Measurements from ENCODE around the gene LORICRIN.

LORICRIN gene

GRCh38 chr1:153261281-153262069 is 2.0 kb downstream of the LORICRIN start:
- H3K27ac ChIP-seq = no peak overlapping the region
- H3K27me3 ChIP-seq (replicated peaks) = peaks cover 34% of the 10 kb centered on the region
- H3K36me3 ChIP-seq (replicated peaks) = no peaks in the 10 kb centered on the region
- H3K4me3 ChIP-seq (ENCODE audit: low read depth, low read length) = peak overlapping the region; percentile 26
- peak; percentile 2 for DNase-seq
- in situ Hi-C loops (cut with HindIII; ENCODE audit: low pct_ligation_motif_present, low sequenced_read_pairs) = no loop called here
- TF ChIP-seq, protein P1, sequence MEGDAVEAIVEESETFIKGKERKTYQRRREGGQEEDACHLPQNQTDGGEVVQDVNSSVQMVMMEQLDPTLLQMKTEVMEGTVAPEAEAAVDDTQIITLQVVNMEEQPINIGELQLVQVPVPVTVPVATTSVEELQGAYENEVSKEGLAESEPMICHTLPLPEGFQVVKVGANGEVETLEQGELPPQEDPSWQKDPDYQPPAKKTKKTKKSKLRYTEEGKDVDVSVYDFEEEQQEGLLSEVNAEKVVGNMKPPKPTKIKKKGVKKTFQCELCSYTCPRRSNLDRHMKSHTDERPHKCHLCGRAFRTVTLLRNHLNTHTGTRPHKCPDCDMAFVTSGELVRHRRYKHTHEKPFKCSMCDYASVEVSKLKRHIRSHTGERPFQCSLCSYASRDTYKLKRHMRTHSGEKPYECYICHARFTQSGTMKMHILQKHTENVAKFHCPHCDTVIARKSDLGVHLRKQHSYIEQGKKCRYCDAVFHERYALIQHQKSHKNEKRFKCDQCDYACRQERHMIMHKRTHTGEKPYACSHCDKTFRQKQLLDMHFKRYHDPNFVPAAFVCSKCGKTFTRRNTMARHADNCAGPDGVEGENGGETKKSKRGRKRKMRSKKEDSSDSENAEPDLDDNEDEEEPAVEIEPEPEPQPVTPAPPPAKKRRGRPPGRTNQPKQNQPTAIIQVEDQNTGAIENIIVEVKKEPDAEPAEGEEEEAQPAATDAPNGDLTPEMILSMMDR (IDR thresholded peaks at IDR 0.05; ENCODE audit: low read depth, low read length, missing control alignments) = no peak

DNA sequence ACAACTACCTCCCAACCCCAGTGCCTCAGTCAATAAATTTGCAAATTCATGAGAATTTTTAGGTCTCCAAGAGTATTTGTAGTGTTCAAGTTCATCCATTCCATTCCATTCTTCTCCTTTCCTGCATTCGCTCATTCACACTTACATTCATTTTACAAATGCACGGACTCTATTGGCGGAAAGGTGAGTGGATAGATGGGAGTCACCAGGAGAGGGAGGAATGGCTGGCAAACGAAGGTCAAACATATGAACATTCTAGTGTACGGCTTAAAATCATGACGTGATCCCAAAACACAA is 2.5 kb downstream of the LORICRIN start:
- Histone ChIP-seq H3K27ac (no peak overlapping the region), H3K27me3 (replicated peaks) (peaks cover 34% of the 10 kb centered on the region), H3K4me3 (ENCODE audit: low read depth, low read length) (no peak overlapping the region), H3K36me3 (replicated peaks) (no peaks in the 10 kb centered on the region)
- no peak for DNase-seq
- TF ChIP-seq, protein P1 (IDR thresholded peaks at IDR 0.05; ENCODE audit: low read depth, low read length, missing control alignments) = no peak
- in situ Hi-C loops (cut with HindIII; ENCODE audit: low pct_ligation_motif_present, low sequenced_read_pairs) = no loop called here

DNA sequence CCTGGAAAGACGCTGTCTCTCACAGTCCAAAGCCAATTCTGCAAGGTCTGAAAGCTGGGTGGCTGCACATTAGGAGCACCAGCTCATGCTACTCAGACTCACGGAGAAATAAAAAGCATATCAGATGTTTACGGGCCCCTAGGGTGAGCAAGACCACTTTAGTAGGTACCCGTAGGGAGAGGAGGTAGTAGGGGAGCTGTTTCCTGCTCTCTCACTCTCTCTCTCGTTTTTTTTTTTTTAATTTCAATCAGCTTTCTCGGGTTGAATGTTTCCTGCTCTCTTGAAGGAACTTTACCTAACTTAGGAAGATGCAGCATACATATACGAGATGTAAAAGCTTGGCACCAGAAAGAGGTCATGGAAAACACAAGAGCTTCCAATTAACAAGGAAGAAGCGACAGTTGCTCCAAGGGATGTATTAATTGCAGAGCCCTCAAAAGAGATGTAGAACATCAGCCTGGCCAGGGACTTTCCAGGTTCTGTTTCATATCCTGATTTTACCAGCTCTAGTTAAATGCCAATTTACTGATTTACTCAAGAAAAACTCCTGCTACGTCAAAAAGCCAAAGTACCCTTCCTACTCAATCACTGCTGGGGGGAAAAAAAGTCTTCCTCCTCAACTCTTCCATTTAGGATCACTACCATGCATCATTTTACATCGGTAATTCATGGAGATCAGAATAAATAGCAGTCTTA is 3.1 kb downstream of the LORICRIN start:
- TF ChIP-seq, protein P1 (IDR thresholded peaks at IDR 0.05; ENCODE audit: low read depth, low read length, missing control alignments) = no peak
- H3K27ac ChIP-seq = no peak overlapping the region
- H3K36me3 ChIP-seq (replicated peaks) = no peaks in the 10 kb centered on the region
- H3K4me3 ChIP-seq (ENCODE audit: low read depth, low read length) = no peak overlapping the region
- DNase-seq = no peak
- H3K27me3 ChIP-seq (replicated peaks) = peaks cover 34% of the 10 kb centered on the region
- in situ Hi-C loops (cut with HindIII; ENCODE audit: low pct_ligation_motif_present, low sequenced_read_pairs) = no loop called here

DNA sequence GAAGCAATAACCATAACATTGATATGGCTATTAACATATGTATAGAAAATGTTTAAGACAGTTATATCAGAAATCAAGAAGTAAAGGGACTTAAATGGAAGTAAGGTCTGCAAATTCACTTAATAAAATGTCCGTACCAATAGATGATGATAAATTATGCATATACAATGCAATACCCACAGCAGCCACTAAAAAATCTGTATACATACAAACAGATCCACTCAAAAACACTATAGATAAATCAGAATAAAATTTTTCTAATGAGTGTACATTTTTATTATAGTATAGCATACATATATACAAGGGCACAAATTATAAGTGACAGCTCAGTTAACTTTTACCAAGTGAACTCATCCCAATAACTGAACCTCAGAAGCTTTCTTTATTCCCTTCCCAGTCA is 6.0 kb downstream of the LORICRIN start:
- DNase-seq = no peak
- Histone ChIP-seq H3K27ac (no peak overlapping the region), H3K4me3 (ENCODE audit: low read depth, low read length) (no peak overlapping the region), H3K27me3 (replicated peaks) (peaks cover 24% of the 10 kb centered on the region), H3K36me3 (replicated peaks) (no peaks in the 10 kb centered on the region)
- in situ Hi-C loops (cut with HindIII; ENCODE audit: low pct_ligation_motif_present, low sequenced_read_pairs) = no loop called here
- TF ChIP-seq, protein P1 (IDR thresholded peaks at IDR 0.05; ENCODE audit: low read depth, low read length, missing control alignments) = no peak

GRCh38 chr1:153271711-153272110 is 12.2 kb downstream of the LORICRIN start:
- no peak for DNase-seq
- no peaks in the 10 kb centered on the region for H3K27me3 ChIP-seq (replicated peaks)
- in situ Hi-C loops (cut with HindIII; ENCODE audit: low pct_ligation_motif_present, low sequenced_read_pairs) = no loop called here
- no peak overlapping the region for H3K4me3 ChIP-seq (ENCODE audit: low read depth, low read length)
- TF ChIP-seq, protein P1 (IDR thresholded peaks at IDR 0.05; ENCODE audit: low read depth, low read length, missing control alignments) = no peak
- H3K27ac ChIP-seq = no peak overlapping the region
- H3K36me3 ChIP-seq (replicated peaks) = no peaks in the 10 kb centered on the region

All from brain microvascular endothelial cell (primary cell).